GM18909 (cell line): ENCODE results near the gene GYPA.
"Not testable (repeated sequence)": the region's sequence is repeated elsewhere in the genome, so short reads cannot be mapped to it uniquely, and the experiment has no call there.

Experiments used
- ATAC-seq: cut with Tn5 transposase; IDR thresholded peaks from one replicate; pipeline ENCODE4 v1.9.1; 2021; ENCODE audit warnings: mild to moderate bottlenecking; ENCODE audit not compliant: unreplicated experiment, poor library complexity

GYPA gene

GRCh38 chr4:144140594-144141295 lies at the start of gene GYPA:
Gene GYPA, minus strand, starts transcription at chr4:144140718. Its CDS starts 83 bp downstream, at chr4:144140635.
- not testable (repeated sequence) for ATAC-seq

DNA sequence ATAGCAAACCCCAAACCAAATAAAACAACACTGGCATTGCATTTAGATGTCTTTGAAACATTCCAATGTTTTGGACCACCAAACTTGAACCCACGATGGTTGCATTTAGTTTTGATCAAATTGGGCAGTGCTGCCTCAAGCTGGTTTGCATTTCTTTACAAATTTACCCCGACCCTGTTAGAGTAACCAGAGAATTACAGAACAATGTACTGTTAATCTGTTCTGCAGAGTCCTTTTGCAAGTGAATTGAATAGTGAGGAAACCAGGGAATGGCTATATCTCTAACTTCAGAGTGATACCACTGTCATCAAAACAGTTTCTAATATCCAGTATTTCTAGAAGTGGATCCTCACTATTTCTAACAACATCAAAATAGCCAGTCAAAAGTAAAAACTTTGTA lies 49.5 kb upstream of the GYPA start:
- ATAC-seq, result no peak

GRCh38 chr4:144189121-144189520 lies 48.6 kb upstream of the GYPA start:
- peak; percentile 83 for ATAC-seq

- no peak for ATAC-seq
These were observed 44.6 kb upstream of the GYPA start for GRCh38 chr4:144185086-144185485.

DNA sequence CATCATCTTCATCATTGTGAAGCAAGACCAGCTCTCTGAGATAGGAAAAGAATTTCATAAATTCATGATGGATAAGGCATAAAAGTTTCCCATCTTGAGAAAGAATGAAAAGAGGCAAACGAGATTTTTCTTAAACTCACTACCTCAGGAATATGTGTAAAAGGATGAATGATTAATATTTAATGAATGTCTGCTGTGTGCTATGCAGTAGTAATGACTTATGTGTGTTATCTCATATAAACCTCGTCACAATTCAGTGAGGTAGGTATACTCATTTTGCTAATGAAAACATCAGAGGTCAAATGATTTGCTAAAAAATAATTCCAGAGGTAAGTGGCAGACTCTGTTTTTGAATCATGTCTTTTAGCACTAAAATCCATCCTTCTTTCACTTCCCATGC lies 42.6 kb upstream of the GYPA start:
- ATAC-seq, result no peak

GRCh38 chr4:144181391-144181790 lies 40.9 kb upstream of the GYPA start:
- ATAC-seq, result peak; percentile 53

- no peak for ATAC-seq
These were observed 38.7 kb upstream of the GYPA start for GRCh38 chr4:144179152-144179739.

GRCh38 chr4:144178414-144178813 lies 37.9 kb upstream of the GYPA start:
- ATAC-seq, result no peak

DNA sequence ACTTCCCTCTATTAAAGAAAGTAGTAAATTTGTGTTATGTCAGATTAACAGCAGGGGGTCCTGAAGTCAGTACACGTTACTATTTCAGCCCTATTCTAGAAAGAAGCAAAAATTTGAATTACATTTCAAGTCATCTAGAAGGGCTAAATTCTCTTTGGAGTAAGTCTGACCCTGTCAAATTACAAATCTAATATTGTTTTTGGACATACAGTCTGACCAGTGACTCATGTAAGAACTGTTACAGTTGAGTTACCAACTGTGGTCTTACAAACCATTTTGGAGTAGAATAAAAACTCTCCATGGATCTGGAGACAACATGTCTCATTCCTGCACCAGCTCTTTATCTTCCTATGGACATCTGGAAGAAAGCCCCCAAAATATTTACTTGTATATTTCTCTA lies 36.0 kb upstream of the GYPA start:
- ATAC-seq, result no peak

DNA sequence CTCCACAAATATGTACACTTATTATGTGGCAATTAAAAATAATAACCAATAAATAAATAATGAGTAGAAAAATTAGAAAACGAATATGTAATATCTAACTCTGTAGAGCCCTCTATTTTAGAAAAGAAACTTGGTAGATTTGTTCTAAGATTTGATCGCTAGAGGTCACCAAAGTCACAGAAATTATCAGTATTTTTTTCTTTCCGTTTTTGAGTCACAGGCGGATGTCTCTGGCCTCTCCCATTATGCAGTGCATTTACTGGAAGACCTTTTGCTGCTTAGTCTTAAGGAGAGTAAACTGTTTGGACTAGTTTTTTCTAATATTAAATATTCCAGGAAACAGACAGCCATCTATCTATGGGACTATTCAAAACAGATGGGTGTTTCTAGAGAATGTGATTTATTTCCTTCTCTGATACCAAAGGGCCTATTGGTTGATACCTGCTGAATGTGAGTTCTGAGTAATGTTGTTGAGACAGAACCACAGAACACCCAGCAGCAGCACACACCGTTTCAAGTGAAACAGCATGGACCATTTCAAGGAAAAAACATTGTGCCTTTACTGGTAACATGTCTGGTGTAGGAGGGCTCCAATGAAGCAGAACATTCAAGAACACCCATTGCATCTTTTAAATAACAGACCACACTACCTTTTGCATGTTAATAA lies 34.0 kb upstream of the GYPA start:
- peak; percentile 80 for ATAC-seq

DNA sequence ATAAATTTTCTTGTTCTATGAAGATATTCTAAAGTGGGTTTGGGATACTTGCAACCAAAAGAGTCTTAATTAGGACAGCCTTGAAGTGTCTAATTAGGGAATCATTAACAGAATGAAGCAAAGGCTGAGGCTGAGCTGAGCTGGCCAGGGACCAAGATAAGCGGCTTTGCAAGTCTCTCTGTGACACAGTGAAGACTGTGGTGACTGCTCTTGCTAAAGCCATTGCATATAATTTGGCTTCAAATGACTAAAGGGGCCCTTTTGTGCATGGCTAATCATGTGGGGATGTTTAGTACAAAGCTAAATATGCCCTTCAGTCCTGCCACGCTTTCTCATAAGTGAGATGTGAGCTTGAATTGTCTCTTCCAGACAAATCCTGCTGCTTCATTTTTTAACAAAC lies 31.2 kb upstream of the GYPA start:
- no peak for ATAC-seq

GRCh38 chr4:144169211-144169610 lies 28.7 kb upstream of the GYPA start:
- ATAC-seq, result no peak

- no peak for ATAC-seq
These were observed 13.5 kb upstream of the GYPA start for GRCh38 chr4:144154044-144154443.

DNA sequence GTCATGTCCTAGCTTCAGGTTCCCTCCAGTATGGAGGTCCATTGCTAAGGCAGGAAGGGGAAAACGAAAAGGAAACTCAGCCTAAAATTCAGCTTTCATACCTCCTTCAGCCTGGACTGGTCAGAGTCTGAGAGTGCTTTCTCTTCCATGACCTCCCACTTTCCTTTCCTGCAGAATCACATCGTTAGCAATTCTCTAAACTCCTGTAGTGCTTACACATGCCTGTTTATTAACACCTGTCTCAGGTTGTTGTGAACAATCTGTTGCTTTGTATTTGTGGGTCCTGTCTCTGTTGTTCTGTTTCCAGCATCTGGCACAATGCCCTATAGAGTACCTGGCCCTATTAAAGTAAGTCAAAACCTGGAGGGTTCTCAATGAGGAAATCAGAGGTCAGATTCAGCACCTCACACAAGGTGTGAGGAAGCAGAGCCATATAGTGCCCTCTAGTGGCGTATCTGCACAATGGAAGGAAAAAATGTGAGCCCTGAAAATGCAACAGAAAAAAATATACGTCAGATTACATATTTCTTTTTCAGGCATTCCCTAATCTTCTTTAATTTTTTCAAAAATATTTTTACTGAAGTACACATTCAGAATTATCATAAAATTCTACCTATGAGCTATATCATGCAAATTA lies 2.3 kb upstream of the GYPA start:
- ATAC-seq, result peak; percentile 87

- no peak for ATAC-seq
These were observed 975 bp upstream of the GYPA start for GRCh38 chr4:144141493-144141892.

DNA sequence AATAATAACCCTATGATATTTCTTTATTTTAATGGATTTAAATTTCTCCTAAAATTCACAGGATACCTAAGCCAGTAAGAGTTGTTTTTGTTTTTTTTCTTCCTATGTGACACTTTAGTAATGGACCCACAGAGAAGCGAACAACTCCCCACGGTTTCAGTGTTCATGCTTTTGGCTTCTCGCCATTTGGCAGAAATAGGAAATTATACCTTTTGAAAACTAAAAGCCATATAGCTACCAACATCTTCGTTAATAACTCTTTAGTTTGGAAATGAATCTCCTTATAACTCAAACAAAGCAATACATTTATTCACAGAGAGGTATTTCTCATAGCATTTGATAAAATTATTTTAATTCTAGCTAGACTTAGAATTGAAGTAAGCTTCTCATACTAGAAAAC lies 527 bp downstream of the GYPA start:
- ATAC-seq, result not testable (repeated sequence)

DNA sequence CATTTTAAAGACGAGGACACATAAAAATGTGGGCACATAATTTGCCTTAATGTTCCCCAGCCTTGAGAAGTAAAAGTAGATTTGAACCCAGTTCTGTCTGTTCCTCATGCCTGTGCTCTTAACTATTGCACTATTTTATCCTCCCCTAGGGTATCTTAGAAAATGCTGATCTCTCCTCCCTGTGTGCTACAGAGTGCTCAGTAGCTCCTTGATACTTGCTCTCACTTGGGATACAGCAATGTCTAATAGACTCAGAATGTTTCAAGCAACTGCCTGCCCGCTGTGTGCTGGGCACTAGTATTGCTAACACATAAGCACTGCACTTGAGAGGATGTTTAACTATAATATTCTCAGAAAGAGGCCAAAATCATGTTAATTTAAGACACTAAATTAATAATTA lies 971 bp downstream of the GYPA start:
- not testable (repeated sequence) for ATAC-seq

DNA sequence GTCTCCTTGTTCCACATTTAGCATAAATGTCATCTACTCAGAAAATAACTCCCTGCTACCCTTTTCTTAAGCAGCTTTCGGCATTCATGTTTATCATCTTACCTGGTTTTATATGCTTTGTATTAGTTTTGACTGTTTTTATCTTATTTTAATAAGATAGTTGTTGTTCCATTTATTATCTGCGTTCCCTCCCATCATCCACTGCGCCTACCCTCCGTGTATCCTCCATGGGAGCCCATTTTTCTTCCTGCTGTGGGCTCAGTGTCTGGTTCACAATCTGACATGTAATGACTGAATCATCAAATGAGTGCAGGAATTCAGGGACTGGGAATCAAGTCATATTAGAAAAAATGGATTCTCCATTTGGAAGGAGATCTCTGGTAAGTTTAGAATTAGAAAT lies 2.3 kb downstream of the GYPA start:
- not testable (repeated sequence) for ATAC-seq

DNA sequence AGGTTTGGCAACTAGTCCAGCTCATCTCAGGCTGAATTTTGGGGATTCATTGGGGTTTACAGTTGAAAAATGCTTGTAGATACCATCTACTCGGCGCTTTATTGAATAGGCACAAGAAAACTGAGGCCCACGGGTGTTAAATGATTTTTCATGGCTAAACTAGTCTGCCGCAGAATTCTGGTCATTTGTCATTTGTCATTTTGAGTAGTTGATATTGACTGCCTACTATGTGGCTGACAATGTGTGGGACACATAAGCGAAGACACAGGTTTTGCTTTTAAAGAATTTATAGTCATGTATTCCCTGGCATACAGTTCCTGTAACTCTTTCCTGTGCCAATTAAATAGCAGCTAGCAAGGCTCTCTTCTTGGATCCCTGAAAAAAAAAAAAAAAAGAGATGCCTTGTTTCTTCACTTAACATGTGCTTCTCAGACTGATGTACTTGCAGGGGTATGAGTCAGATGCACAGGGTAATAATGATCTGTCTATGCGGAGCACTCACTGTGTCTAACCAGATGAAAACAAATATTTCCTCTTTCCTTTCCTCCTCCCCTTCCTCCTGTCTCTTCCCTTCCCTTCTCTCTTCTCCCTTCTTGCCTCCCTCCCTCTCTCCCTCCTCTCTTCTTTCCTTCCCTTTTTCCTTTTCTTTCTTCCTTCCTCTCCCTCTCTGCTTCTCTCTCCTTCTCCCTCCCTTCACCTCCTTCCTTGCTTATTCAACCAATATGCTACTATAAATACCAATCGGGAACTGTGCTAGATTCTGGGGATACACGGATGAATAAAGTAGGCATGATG lies 3.2 kb downstream of the GYPA start:
- not testable (repeated sequence) for ATAC-seq

DNA sequence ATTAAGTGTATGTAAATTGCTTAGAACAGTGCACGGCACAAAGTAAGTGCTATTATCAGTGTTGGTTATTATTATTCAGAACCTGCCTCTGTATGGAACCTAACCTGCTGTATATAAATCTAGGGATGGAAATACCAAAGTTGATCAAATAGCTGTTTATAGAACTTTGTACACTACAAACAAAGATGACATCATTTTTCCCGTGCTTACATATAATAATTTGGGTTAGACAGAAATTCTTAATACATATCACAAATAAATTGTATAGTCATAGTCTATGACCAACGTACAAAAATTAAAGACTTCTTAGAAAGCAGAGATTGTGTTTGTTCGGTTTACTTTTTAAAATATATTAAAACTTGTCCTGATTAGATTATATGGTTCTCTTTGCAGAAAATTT lies 4.3 kb downstream of the GYPA start:
- not testable (repeated sequence) for ATAC-seq
